ENCODE results near the gene LRRC8E.

Gene LRRC8E

GRCh38 chr19:7887408-7888144 lies 734 bp upstream of the LRRC8E start:
- no peak for TF ChIP-seq SIN3A (IDR thresholded peaks at IDR 0.05; ENCODE audit: borderline replicate concordance, insufficient read depth, low read length)

- TF ChIP-seq TAF1 (IDR thresholded peaks at IDR 0.05; ENCODE audit: borderline replicate concordance, insufficient read depth, low read length): no peak
- no peak for TF ChIP-seq SIN3A (IDR thresholded peaks at IDR 0.05; ENCODE audit: borderline replicate concordance, insufficient read depth, low read length)
- no peak for TF ChIP-seq POLR2AphosphoS5 (IDR thresholded peaks at IDR 0.05; ENCODE audit: low read depth, low read length)
- no peak for TF ChIP-seq FOXP2 (optimal IDR thresholded peaks at IDR 0.05; ENCODE audit: borderline replicate concordance, extremely low read depth, extremely low read length, insufficient read depth)
- TF ChIP-seq REST (IDR thresholded peaks at IDR 0.05; ENCODE audit: insufficient read depth in 1 of 2, low read depth in 2 of 2, low read length in 2 of 2): no peak
Measured at GRCh38 chr19:7888826-7889217, 512 bp downstream of the LRRC8E start.

GRCh38 chr19:7894612-7895309 lies 6.5 kb downstream of the LRRC8E start:
- TF ChIP-seq FOXP2 (optimal IDR thresholded peaks at IDR 0.05; ENCODE audit: borderline replicate concordance, extremely low read depth, extremely low read length, insufficient read depth): no peak
- no peak for TF ChIP-seq SIN3A (IDR thresholded peaks at IDR 0.05; ENCODE audit: borderline replicate concordance, insufficient read depth, low read length)
- TF ChIP-seq POLR2AphosphoS5 (IDR thresholded peaks at IDR 0.05; ENCODE audit: low read depth, low read length): no peak
- TF ChIP-seq TAF1 (IDR thresholded peaks at IDR 0.05; ENCODE audit: borderline replicate concordance, insufficient read depth, low read length): no peak
- TF ChIP-seq REST (IDR thresholded peaks at IDR 0.05; ENCODE audit: insufficient read depth in 1 of 2, low read depth in 2 of 2, low read length in 2 of 2): no peak

GRCh38 chr19:7895565-7895964 lies 7.3 kb downstream of the LRRC8E start:
- TF ChIP-seq SIN3A (IDR thresholded peaks at IDR 0.05; ENCODE audit: borderline replicate concordance, insufficient read depth, low read length) (no peak), FOXP2 (optimal IDR thresholded peaks at IDR 0.05; ENCODE audit: borderline replicate concordance, extremely low read depth, extremely low read length, insufficient read depth) (no peak), REST (IDR thresholded peaks at IDR 0.05; ENCODE audit: insufficient read depth in 1 of 2, low read depth in 2 of 2, low read length in 2 of 2) (no peak), TAF1 (IDR thresholded peaks at IDR 0.05; ENCODE audit: borderline replicate concordance, insufficient read depth, low read length) (no peak), POLR2AphosphoS5 (IDR thresholded peaks at IDR 0.05; ENCODE audit: low read depth, low read length) (no peak)

- TF ChIP-seq REST (IDR thresholded peaks at IDR 0.05; ENCODE audit: insufficient read depth in 1 of 2, low read depth in 2 of 2, low read length in 2 of 2): no peak
- no peak for TF ChIP-seq SIN3A (IDR thresholded peaks at IDR 0.05; ENCODE audit: borderline replicate concordance, insufficient read depth, low read length)
- no peak for TF ChIP-seq FOXP2 (optimal IDR thresholded peaks at IDR 0.05; ENCODE audit: borderline replicate concordance, extremely low read depth, extremely low read length, insufficient read depth)
- TF ChIP-seq TAF1 (IDR thresholded peaks at IDR 0.05; ENCODE audit: borderline replicate concordance, insufficient read depth, low read length): no peak
- no peak for TF ChIP-seq POLR2AphosphoS5 (IDR thresholded peaks at IDR 0.05; ENCODE audit: low read depth, low read length)
Measured at GRCh38 chr19:7897292-7897691, 9.0 kb downstream of the LRRC8E start.

All from PFSK-1 (cell line).